ENCODE results near the gene MYMK. TPM values are rescaled to one million over a fixed set of nuclear protein-coding genes. Genes with fewer than 3 reads are reported as not detected.
"Not testable (repeated sequence)": the region's sequence is repeated elsewhere in the genome, so short reads cannot be mapped to it uniquely, and the experiment has no call there.

Gene MYMK, protein sequence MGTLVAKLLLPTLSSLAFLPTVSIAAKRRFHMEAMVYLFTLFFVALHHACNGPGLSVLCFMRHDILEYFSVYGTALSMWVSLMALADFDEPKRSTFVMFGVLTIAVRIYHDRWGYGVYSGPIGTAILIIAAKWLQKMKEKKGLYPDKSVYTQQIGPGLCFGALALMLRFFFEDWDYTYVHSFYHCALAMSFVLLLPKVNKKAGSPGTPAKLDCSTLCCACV
- not detected for total RNA-seq

DNA sequence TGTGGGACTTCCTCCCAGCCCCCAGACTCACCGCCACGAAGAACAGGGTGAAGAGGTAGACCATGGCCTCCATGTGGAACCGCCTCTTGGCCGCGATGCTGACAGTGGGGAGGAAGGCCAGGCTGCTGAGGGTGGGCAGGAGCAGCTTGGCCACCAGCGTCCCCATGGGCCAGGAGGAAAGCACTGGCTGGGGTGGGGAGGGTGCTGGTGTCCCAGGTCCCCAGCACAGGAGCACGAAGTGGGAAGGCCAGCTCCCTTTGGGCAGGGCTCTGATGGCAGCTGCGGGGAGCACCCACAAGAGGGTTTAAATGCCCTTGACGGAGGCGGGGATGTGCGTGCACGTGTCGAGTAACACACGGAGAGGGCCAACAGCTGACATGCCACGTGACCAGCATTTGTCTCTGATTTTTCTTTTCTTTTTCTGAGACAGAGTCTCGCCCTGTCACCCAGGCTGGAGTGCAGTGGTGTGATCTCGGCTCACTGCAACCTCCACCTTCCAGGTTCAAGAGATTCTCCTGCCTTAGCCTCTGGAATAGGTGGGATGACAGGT is at the start of gene MYMK:
Gene MYMK (minus strand): TSS at position 281 of the 550 bp plus-strand sequence. CDS start 115 bp downstream, at position 166.
- no peak for ATAC-seq (replicated peaks)
- Mint-ChIP-seq H3K27ac (no peak within 1 kb of the TSS), H3K27me3 (peaks cover 7% of the 10 kb centered on the region), H3K9me3 (no peaks in the 10 kb centered on the region), H3K4me1 (no peaks in the 10 kb centered on the region), H3K36me3 (ENCODE audit: low read depth) (no peaks in the 10 kb centered on the region), H3K4me3 (no peak within 1 kb of the TSS)

DNA sequence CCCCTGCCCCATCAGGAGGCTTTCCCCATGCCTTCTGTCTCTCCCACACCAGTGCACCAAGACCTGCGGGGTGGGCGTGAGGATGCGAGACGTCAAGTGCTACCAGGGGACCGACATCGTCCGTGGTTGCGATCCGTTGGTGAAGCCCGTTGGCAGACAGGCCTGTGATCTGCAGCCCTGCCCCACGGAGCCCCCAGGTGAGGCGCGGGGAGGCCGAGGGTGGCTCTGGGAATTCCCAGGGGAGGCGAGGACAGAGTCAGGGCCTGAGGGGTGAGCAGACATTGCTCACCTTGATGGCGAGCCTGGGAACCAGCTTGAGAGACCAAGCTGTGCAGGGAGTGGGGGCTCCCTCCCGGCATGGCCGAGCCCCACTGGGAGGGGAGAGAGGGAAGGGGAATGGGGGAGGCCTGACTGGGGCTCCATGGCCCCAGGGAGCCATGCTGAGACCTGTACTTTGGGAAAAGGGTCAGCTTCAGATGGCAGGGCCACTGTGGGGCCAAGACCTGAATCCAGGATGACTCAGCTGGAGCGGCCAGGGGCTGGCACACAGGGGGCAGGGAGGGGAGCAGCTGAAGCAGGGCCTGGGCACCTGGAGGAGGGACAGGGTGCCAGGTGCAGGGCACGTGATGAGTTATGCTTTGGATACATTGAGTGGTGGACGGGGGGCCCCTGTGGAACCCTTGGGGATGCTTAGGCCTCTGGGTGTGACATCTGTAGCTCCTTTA is 49.2 kb upstream of the MYMK start:
- ATAC-seq (replicated peaks), result no peak
- Mint-ChIP-seq H3K36me3 (ENCODE audit: low read depth) (no peaks in the 10 kb centered on the region), H3K27ac (no peak overlapping the region), H3K9me3 (no peaks in the 10 kb centered on the region), H3K4me1 (no peaks in the 10 kb centered on the region), H3K27me3 (peaks cover 22% of the 10 kb centered on the region), H3K4me3 (no peak overlapping the region)

GRCh38 chr9:133572821-133573361 is 48.1 kb upstream of the MYMK start:
- ATAC-seq (replicated peaks), result no peak
- no peaks in the 10 kb centered on the region for H3K4me1 Mint-ChIP-seq
- H3K27ac Mint-ChIP-seq, result no peak overlapping the region
- H3K9me3 Mint-ChIP-seq, result no peaks in the 10 kb centered on the region
- H3K36me3 Mint-ChIP-seq (ENCODE audit: low read depth), result no peaks in the 10 kb centered on the region
- H3K4me3 Mint-ChIP-seq, result no peak overlapping the region
- H3K27me3 Mint-ChIP-seq, result peaks cover 16% of the 10 kb centered on the region

GRCh38 chr9:133571896-133572595 is 47.3 kb upstream of the MYMK start:
- Mint-ChIP-seq H3K27me3 (peaks cover 13% of the 10 kb centered on the region), H3K27ac (no peak overlapping the region), H3K4me3 (no peak overlapping the region), H3K36me3 (ENCODE audit: low read depth) (no peaks in the 10 kb centered on the region), H3K9me3 (no peaks in the 10 kb centered on the region), H3K4me1 (no peaks in the 10 kb centered on the region)
- ATAC-seq (replicated peaks), result no peak

- H3K27ac Mint-ChIP-seq, result no peak overlapping the region
- no peaks in the 10 kb centered on the region for H3K9me3 Mint-ChIP-seq
- no peaks in the 10 kb centered on the region for H3K36me3 Mint-ChIP-seq (ENCODE audit: low read depth)
- peaks cover 7% of the 10 kb centered on the region for H3K27me3 Mint-ChIP-seq
- no peak for ATAC-seq (replicated peaks)
- no peaks in the 10 kb centered on the region for H3K4me1 Mint-ChIP-seq
- H3K4me3 Mint-ChIP-seq, result no peak overlapping the region
Observed at GRCh38 chr9:133571391-133571890, 46.7 kb upstream of the MYMK start.

DNA sequence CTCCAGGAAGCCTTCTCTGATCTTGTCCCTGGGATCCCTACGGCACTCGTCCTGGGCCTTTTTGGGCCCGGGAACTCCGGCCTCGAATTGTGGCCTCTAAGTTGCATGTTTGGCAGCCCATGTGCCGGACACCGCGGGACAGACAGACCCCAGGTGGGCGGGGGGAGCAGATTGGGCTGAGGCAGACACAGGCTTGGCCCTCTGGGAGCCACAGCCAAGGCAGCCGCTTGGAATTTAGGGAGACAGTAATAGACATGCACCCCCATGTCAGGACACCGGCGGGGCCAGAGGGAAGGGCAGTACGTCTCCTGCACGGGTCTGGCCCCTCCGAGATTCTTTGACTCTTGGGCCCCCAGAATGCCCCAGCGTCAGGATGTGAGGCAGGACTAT is 45.9 kb upstream of the MYMK start:
- no peak for ATAC-seq (replicated peaks)

GRCh38 chr9:133569891-133570690 is 45.3 kb upstream of the MYMK start:
- Mint-ChIP-seq H3K4me3 (no peak overlapping the region), H3K27me3 (no peaks in the 10 kb centered on the region), H3K9me3 (no peaks in the 10 kb centered on the region), H3K27ac (no peak overlapping the region), H3K4me1 (no peaks in the 10 kb centered on the region), H3K36me3 (ENCODE audit: low read depth) (no peaks in the 10 kb centered on the region)
- no peak for ATAC-seq (replicated peaks)

More for the DNA sequence above, 45.9 kb upstream of the MYMK start:
- H3K9me3 Mint-ChIP-seq, result no peaks in the 10 kb centered on the region
- H3K4me1 Mint-ChIP-seq, result no peaks in the 10 kb centered on the region
- H3K36me3 Mint-ChIP-seq (ENCODE audit: low read depth), result no peaks in the 10 kb centered on the region
- no peak overlapping the region for H3K27ac Mint-ChIP-seq
- H3K4me3 Mint-ChIP-seq, result no peak overlapping the region
- peaks cover 4% of the 10 kb centered on the region for H3K27me3 Mint-ChIP-seq

DNA sequence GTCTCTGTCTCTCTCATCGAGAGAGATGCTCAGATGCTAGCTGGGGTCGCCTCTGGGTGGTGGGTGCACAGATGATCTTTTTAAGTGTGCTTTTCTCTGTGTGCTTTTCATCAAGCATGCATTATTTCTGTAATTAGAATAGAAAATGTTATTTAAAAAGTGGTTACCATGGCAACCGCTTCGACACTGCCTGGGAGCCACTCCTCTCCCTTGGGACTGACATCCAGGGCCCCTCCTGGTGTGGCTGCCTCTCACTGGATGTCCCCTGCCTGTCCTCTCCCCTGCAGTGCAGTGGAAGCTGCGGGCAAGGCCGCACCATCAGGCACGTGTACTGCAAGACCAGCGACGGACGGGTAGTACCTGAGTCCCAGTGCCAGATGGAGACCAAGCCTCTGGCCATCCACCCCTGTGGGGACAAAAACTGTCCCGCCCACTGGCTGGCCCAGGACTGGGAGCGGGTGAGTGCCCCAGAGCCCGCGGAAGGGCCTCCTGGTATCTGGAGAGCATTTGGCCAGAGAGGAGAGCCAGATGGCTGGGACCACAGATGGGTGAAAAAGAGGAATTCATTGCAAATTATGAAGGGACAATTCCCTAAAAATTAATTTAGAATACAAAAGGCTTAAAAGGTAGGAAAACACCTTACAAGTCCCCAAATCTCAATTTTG is 44.5 kb upstream of the MYMK start:
- Mint-ChIP-seq H3K36me3 (ENCODE audit: low read depth) (no peaks in the 10 kb centered on the region), H3K4me1 (no peaks in the 10 kb centered on the region), H3K27ac (no peak overlapping the region), H3K27me3 (no peaks in the 10 kb centered on the region), H3K4me3 (no peak overlapping the region), H3K9me3 (no peaks in the 10 kb centered on the region)
- no peak for ATAC-seq (replicated peaks)

GRCh38 chr9:133568186-133568585 is 43.4 kb upstream of the MYMK start:
- Mint-ChIP-seq H3K4me3 (no peak overlapping the region), H3K9me3 (no peaks in the 10 kb centered on the region), H3K27me3 (no peaks in the 10 kb centered on the region), H3K36me3 (ENCODE audit: low read depth) (no peaks in the 10 kb centered on the region), H3K4me1 (no peaks in the 10 kb centered on the region), H3K27ac (no peak overlapping the region)
- ATAC-seq (replicated peaks), result no peak

DNA sequence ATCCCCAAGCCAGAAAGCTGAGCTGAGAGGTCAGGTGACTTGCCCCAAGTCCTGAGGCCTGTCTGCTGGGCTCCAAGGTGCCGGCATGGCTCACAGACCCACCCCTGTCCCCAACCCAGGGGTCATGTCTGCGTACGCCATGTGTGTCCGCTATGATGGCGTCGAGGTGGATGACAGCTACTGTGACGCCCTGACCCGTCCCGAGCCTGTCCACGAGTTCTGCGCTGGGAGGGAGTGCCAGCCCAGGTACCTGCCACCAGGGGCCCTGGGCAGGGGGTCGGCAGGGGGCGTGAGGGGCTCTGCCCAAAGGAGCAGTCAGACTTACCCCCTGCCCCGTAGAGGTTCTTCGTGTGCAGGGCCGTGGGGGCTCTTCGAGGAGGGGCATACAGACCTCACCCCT is 42.1 kb upstream of the MYMK start:
- Mint-ChIP-seq H3K9me3 (no peaks in the 10 kb centered on the region), H3K4me1 (no peaks in the 10 kb centered on the region), H3K27me3 (no peaks in the 10 kb centered on the region), H3K36me3 (ENCODE audit: low read depth) (no peaks in the 10 kb centered on the region), H3K4me3 (no peak overlapping the region), H3K27ac (no peak overlapping the region)
- ATAC-seq (replicated peaks), result no peak

GRCh38 chr9:133566382-133566781 is 41.6 kb upstream of the MYMK start:
- no peak for ATAC-seq (replicated peaks)
- Mint-ChIP-seq H3K4me1 (no peaks in the 10 kb centered on the region), H3K9me3 (no peaks in the 10 kb centered on the region), H3K27ac (no peak overlapping the region), H3K36me3 (ENCODE audit: low read depth) (no peaks in the 10 kb centered on the region), H3K27me3 (no peaks in the 10 kb centered on the region), H3K4me3 (no peak overlapping the region)

DNA sequence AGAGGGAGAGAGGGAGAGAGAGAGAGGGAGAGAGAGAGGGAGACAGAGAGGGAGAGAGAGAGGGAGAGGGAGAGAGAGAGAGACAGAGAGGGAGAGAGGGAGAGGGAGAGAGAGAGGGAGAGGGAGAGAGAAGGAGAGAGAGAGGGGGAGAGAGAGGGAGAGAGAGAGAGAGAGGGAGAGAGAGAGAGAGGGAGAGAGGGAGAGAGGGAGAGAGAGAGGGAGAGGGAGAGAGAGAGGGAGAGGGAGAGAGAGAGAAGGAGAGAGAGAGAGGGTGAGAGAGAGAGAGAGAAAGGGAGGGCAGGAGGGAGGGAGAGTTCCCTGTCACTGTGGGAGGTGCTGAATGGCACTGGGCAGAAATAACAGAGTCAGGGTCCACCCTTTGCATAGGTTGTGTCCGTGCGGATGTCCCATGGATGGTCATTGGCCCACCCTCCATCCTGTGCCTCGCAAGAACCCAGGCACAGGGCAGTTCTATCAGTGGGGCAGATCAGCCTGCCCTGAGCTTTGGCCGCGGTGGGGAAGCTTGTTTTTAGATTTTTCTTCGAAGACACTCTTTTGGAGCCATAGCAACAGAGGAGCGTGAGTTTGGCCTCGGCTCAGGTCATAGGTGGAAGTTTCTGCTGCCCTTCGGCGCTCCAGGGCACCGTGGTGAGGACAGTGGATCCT is 39.8 kb upstream of the MYMK start:
- no peaks in the 10 kb centered on the region for H3K36me3 Mint-ChIP-seq (ENCODE audit: low read depth)
- H3K27me3 Mint-ChIP-seq, result no peaks in the 10 kb centered on the region
- H3K9me3 Mint-ChIP-seq, result no peaks in the 10 kb centered on the region
- H3K27ac Mint-ChIP-seq, result no peak overlapping the region
- ATAC-seq (replicated peaks), result no peak
- H3K4me1 Mint-ChIP-seq, result no peaks in the 10 kb centered on the region
- no peak overlapping the region for H3K4me3 Mint-ChIP-seq

DNA sequence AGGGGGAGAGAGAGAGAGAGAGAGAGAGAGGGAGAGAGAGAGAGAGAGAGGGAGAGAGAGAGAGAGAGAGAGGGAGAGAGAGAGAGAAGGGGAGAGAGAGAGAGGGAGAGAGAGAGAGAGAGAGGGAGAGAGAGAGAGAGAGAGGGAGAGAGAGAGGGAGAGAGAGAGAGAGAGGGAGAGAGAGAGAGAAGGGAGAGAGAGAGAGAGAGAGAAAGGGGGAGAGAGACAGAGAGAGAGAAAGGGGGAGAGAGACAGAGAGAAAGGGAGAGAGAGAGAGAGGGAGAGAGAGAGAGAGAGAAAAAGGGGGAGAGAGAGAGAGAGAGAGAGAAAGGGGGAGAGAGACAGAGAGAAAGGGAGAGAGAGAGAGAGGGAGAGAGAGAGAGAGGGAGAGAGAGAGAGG is 39.1 kb upstream of the MYMK start:
- not testable (repeated sequence) for H3K36me3 Mint-ChIP-seq (ENCODE audit: low read depth); ATAC-seq (replicated peaks); H3K27me3 Mint-ChIP-seq; H3K9me3 Mint-ChIP-seq; H3K4me3 Mint-ChIP-seq; H3K27ac Mint-ChIP-seq; H3K4me1 Mint-ChIP-seq
